CD4-positive, alpha-beta T cell treated with Interleukin-17A for 1 hour (primary cell): ENCODE data around the gene FAM229B.
A peak's percentile ranks its signal among the peaks of the same experiment; 100 is the strongest.

Experiments
- DNase-seq: peaks from one replicate; pipeline ENCODE4 v3.0.0-alpha.2; 2020

Gene FAM229B

DNA sequence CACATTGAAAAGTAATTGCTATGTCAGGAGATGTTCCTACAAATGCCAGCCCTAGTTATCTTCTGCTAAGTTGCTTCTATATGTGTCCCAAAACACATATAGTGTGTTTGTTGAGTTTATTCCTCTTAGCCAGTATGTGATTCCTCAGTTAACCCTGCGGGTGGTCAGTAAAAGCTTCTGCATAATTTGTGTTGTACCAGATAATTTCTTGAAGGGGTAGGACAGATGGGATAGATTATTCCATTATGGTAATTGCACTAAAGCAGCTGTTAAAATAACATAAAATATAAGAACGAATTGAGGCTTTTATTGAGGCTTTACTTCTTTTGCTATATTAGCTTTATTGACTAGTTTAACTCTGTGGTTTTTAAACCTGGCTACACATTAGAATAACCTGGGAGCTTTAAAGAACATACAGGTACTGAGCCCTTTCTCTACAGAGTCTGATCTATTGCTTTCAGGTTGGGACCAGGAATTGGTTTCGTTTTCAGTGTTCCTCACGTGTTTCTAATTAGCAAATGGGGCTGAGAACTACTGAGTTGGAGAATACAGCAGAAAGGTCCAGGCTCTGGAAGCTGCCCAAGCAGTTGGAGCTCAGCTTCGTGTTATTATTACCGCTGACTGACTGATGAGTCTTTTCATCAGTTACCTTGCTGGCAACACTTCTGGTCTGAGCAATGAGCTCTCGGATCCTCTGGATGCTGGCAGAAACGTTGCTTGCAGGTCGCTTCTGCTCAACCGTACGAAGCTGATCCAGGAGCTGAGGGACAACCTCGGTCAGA is 56.9 kb downstream of the FAM229B start:
- DNase-seq, result peak; percentile 3

DNA sequence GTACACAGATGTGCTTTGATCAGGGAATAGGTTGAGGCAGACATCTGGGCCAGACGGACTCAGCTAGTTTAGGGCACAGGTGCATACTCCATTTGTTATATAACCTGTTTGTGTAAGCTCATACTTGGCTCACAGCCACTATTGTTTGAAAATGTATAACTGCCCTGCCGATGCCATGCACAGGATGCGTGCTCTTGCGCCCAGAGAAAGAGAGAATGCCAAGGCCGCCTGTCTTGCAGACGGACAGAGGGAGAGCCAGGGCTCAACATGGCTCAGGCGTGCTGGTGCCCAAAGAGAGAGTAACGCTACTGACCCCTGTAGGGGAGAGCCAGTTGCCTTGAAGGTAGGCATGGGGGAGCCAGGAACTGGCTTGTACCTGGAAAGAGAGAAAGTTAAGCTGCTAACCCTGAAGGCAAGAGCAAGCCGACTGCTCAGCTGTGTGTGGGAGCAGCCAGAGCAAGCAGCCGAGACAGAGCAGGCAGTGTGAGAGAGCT is 57.7 kb downstream of the FAM229B start:
- DNase-seq, result no peak

GRCh38 chr6:112148103-112148502 is 60.7 kb downstream of the FAM229B start:
- DNase-seq, result no peak

DNA sequence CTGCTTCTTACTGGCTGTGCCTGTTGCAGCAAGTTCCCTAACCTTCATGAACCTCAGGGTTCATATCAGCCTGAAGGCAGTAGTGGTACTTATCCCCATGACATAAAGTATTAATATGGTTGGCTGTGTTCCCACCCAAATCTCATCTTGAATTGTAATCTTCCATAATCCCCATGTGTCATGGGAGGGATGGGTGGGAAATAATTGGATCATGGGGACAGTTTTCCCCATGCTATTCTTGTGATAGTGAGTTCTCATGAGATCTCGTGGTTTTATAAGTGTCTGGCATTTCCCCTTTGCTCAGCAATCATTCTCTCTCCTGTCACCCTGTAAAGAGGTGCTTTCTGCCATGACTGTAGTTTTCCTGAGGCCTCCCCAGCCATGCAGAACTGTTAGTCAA is 61.8 kb downstream of the FAM229B start:
- DNase-seq, result no peak

- DNase-seq, result no peak
These were observed 62.4 kb downstream of the FAM229B start for GRCh38 chr6:112149719-112150263.

GRCh38 chr6:112150363-112150762 is 63.0 kb downstream of the FAM229B start:
- no peak for DNase-seq
